Adrenal gland (tissue), 5 donors: Measurements from ENCODE around the gene NR6A1.

ENCODE experiments used
- CTCF ChIP-seq, 6 experiments: fragments of 450-650 bp in 4 of 6; fragments of 200-600 bp in 2 of 6; sonication (generic) in 1 of 6; IDR thresholded peaks; 1 replicate in 5 of 6; 2 replicates in 1 of 6; pipeline versions ENCODE4 v1.5.1 to v1.8.0; 2016 to 2021; ENCODE audit warnings: antibody characterized with exemption in 6 of 6, mild to moderate bottlenecking in 2 of 6, moderate library complexity in 1 of 6
- POLR2A ChIP-seq, 2 donors: fragments of 450-650 bp; IDR thresholded peaks; one replicate each; pipeline ENCODE4 v1.6.1; 2017; ENCODE audit warnings: antibody characterized with exemption in 2 of 2, mild to moderate bottlenecking in 2 of 2, moderate library complexity in 1 of 2
- donor health status: DM: no; HTN: no; CAD: no.

- TF ChIP-seq CTCF (IDR thresholded peaks at IDR 0.05) (no peak), POLR2A (IDR thresholded peaks at IDR 0.05) (no peak)
Measured at GRCh38 chr9:124684169-124684568, 86.9 kb downstream of the NR6A1 start.
